PC-9 (cell line): ENCODE measurements around the gene GCSAML. TPM values are rescaled to one million over a fixed set of nuclear protein-coding genes. Genes with fewer than 3 reads are reported as not detected.

Experiments used
- Bru-seq: library from RNA; stranded (reverse); fragments of 400-500 nt; gene quantifications from one replicate; lab custom pipeline; 2021; lab: Mats Ljungman, UMichigan
- BruChase-seq, 2 experiments: library from RNA; stranded (reverse); fragments of 400-500 nt; gene quantifications; one replicate each; lab custom pipeline; 2021; lab: Mats Ljungman, UMichigan
- BruUV-seq: library from RNA; stranded (reverse); fragments of 400-500 nt; replicated peaks from 2 replicates; lab custom pipeline; 2021; lab: Mats Ljungman, UMichigan
- CTCF ChIA-PET: fragments of 300-600 bp; sonication (Branson Sonifier 250); formaldehyde crosslinking; loops from one replicate; lab custom pipeline; 2022; ENCODE audit warnings: antibody characterized with exemption; lab: Charles Lee
- POLR2A ChIA-PET: fragments of 300-600 bp; sonication (Branson Sonifier 250); formaldehyde crosslinking; loops from one replicate; lab custom pipeline; 2022; ENCODE audit warnings: antibody characterized with exemption; ENCODE audit not compliant: unreplicated experiment; lab: Charles Lee
- DNase-seq, 2 experiments: peaks; one replicate each; pipeline versions ENCODE4 v3.0.0 to v3.0.0-alpha.2; 2015 to 2022; ENCODE audit warnings: mixed read lengths in 1 of 2
- H2AFZ ChIP-seq: fragments of 200-600 bp; sonication (generic); 2 replicates; pipeline ENCODE4 v1.8.1; 2017; ENCODE audit warnings: antibody characterized with exemption
- H3F3A ChIP-seq: fragments of 200-600 bp; sonication (generic); 2 replicates; pipeline ENCODE4 v1.8.1; 2017; ENCODE audit warnings: antibody characterized with exemption, mild to moderate bottlenecking, low read depth; ENCODE audit not compliant: insufficient read depth
- H3K27ac ChIP-seq: fragments of 200-600 bp; sonication (generic); 2 replicates; pipeline ENCODE4 v1.6.1; 2016; ENCODE audit warnings: mixed run types
- H3K27me3 ChIP-seq: fragments of 200-600 bp; sonication (generic); 2 replicates; pipeline ENCODE4 v1.6.1; 2016; ENCODE audit warnings: low read depth, mixed run types; ENCODE audit not compliant: insufficient read depth
- H3K36me3 ChIP-seq: fragments of 200-600 bp; sonication (generic); 2 replicates; pipeline ENCODE4 v1.6.1; 2016; ENCODE audit warnings: low read depth, mixed run types
- H3K4me1 ChIP-seq: fragments of 200-600 bp; sonication (generic); replicated peaks from 2 replicates; pipeline ENCODE4 v1.6.1; 2016; ENCODE audit warnings: mixed run types; ENCODE audit not compliant: insufficient read depth
- H3K4me2 ChIP-seq: fragments of 200-600 bp; sonication (generic); 2 replicates; pipeline ENCODE4 v1.6.1; 2017; ENCODE audit warnings: mixed run types
- H3K4me3 ChIP-seq: fragments of 200-600 bp; sonication (generic); 2 replicates; pipeline ENCODE4 v1.6.1; 2016; ENCODE audit warnings: mixed run types
- H3K79me2 ChIP-seq: fragments of 200-600 bp; sonication (generic); 2 replicates; pipeline ENCODE4 v1.6.1; 2017; ENCODE audit warnings: low read depth, mixed run types
- H3K9me2 ChIP-seq: fragments of 200-600 bp; sonication (generic); 2 replicates; pipeline ENCODE4 v1.8.1; 2017; ENCODE audit warnings: mild to moderate bottlenecking; ENCODE audit not compliant: insufficient read depth
- H3K9me3 ChIP-seq: fragments of 200-600 bp; sonication (generic); 2 replicates; pipeline ENCODE4 v1.8.1; 2016; ENCODE audit warnings: low read depth; ENCODE audit not compliant: insufficient read depth
- H4K20me1 ChIP-seq: fragments of 200-600 bp; sonication (generic); 2 replicates; pipeline ENCODE4 v1.8.1; 2017; ENCODE audit not compliant: insufficient read depth
- CTCF ChIP-seq: fragments of 200-600 bp; sonication (generic); conservative IDR thresholded peaks from 2 replicates; pipeline ENCODE4 v1.6.1; 2017; ENCODE audit warnings: mixed run types, antibody characterized with exemption, mild to moderate bottlenecking, moderate library complexity
- EZH2 ChIP-seq: fragments of 200-600 bp; sonication (generic); IDR thresholded peaks from 2 replicates; pipeline ENCODE4 v1.8.0; 2017; ENCODE audit warnings: antibody characterized with exemption, low read depth
- intact Hi-C: fragments of 100-400 bp; cut with micrococcal nuclease; formaldehyde crosslinking; loops from one replicate; pipeline ENCODE4 v1.10.0; 2022; ENCODE audit not compliant: unreplicated experiment
- long read RNA-seq: library from polyadenylated mRNA; stranded (forward); transcript quantifications from one replicate; pipeline ENCODE4 v2.0.0, GENCODE V29; 2022
- total RNA-seq: library from RNA; stranded (reverse); gene quantifications from 2 replicates; pipeline ENCODE4 v1.2.3, GENCODE V29; 2021

GCSAML gene
- total RNA-seq (not detected in 2 replicates), Bru-seq, nascent RNA (not detected), BruChase-seq, experiment 1, labeled RNA remaining after a 2-hour chase (not detected), BruChase-seq, experiment 2, labeled RNA remaining after a 6-hour chase (not detected)
- long read RNA-seq: 0 reads

GRCh38 chr1:247548769-247549182 is at the start of gene GCSAML:
Gene GCSAML (plus strand): TSS chr1:247549134. CDS start chr1:247549192, 58 bp downstream.
- Histone ChIP-seq H3K79me2 (no peaks in the 10 kb centered on the region), H4K20me1 (no peaks in the 10 kb centered on the region), H3K27ac (no peak within 1 kb of the TSS), H3K36me3 (no peaks in the 10 kb centered on the region), H3F3A (no peaks in the 10 kb centered on the region), H2AFZ (no peak within 1 kb of the TSS), H3K4me2 (no peak within 1 kb of the TSS), H3K4me3 (no peak within 1 kb of the TSS), H3K27me3 (peaks cover 17% of the 10 kb centered on the region; the same call in 1 of the 2 replicates), H3K4me1 (no peaks in the 10 kb centered on the region), H3K9me3 (no peaks in the 10 kb centered on the region), H3K9me2 (no peaks in the 10 kb centered on the region)
- CTCF ChIA-PET: no interaction called here
- DNase-seq: no peak
- intact Hi-C loops: no loop called here
- POLR2A ChIA-PET: no interaction called here
- BruUV-seq: no TSS peak
- no peak for TF ChIP-seq EZH2
- no peak for TF ChIP-seq CTCF

GRCh38 chr1:247500865-247501264 is 48.1 kb upstream of the GCSAML start:
- CTCF ChIA-PET: no interaction called here
- no peak for DNase-seq
- Histone ChIP-seq H3K4me1 (no peaks in the 10 kb centered on the region), H3K9me3 (no peaks in the 10 kb centered on the region), H3K9me2 (no peaks in the 10 kb centered on the region), H3K27me3 (0 out of 2 replicates have a peak, but pooled peaks cover 9% of the 10 kb centered on the region), H3K27ac (no peak overlapping the region), H3F3A (no peaks in the 10 kb centered on the region), H3K4me3 (no peak overlapping the region), H3K4me2 (no peak overlapping the region), H3K36me3 (no peaks in the 10 kb centered on the region), H4K20me1 (no peaks in the 10 kb centered on the region), H3K79me2 (no peaks in the 10 kb centered on the region), H2AFZ (no peak overlapping the region)
- intact Hi-C loops: no loop called here
- no peak for TF ChIP-seq EZH2
- no peak for TF ChIP-seq CTCF
- no TSS peak for BruUV-seq
- POLR2A ChIA-PET: interaction anchor here (0.6 kb wide), 1 partner anchor 764 kb away, joined by 4 read pairs; no protein-coding TSS in a partner anchor

DNA sequence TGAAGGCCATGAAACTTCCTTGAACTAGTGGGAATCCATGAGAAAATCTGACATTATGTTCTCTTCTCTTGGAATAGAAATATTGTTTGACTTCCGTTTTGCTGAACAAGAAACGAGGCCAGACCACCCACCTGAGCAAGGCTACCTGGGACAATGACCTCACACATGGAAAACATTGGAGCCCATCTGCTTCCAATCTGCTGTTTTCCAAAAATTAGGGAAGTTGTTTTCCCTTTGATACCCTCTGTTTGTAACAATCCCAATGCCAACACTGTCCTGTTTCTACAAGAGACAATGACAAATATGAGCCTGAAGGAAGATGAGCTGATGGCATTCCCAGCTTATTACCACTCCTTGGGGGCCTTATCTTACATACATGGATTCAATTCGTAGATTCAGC is 42.1 kb upstream of the GCSAML start:
- no peak for DNase-seq
- ChIA-PET CTCF (no interaction called here), POLR2A (no interaction called here)
- no peaks in the 10 kb centered on the region for H3K4me1 ChIP-seq
- no peak overlapping the region for H3K4me2 ChIP-seq
- H4K20me1 ChIP-seq: no peaks in the 10 kb centered on the region
- H3K27me3 ChIP-seq: no peaks in the 10 kb centered on the region
- no peaks in the 10 kb centered on the region for H3F3A ChIP-seq
- H2AFZ ChIP-seq: no peak overlapping the region
- H3K79me2 ChIP-seq: no peaks in the 10 kb centered on the region
- no peak overlapping the region for H3K4me3 ChIP-seq
- H3K36me3 ChIP-seq: no peaks in the 10 kb centered on the region
- H3K27ac ChIP-seq: no peak overlapping the region
- TF ChIP-seq EZH2: no peak
- no peak for TF ChIP-seq CTCF
- no peaks in the 10 kb centered on the region for H3K9me2 ChIP-seq
- no peaks in the 10 kb centered on the region for H3K9me3 ChIP-seq
- intact Hi-C loops: no loop called here
- BruUV-seq: no TSS peak
